HepG2 (cell line): ENCODE results near the gene CRLF2. TPM values are rescaled to one million over a fixed set of nuclear protein-coding genes. Genes with fewer than 3 reads are reported as not detected.
A peak's percentile ranks its signal among the peaks of the same experiment; 100 is the strongest.

Experiments used
- ATAC-seq: fragments of 200-7000 bp; cut with Tn5 transposase; 3 replicates; pipeline ENCODE4 v1.9.1; 2020; ENCODE audit warnings: mild to moderate bottlenecking, moderate library complexity
- BruUV-seq: library from RNA; stranded (reverse); fragments of 400-500 nt; replicated peaks from 2 replicates; lab custom pipeline; 2021; lab: Mats Ljungman, UMichigan
- CTCF ChIA-PET: fragments of 300-600 bp; formaldehyde crosslinking; extraction: SDS; loops from one replicate; lab custom pipeline; 2021; ENCODE audit warnings: low total read pairs, inconsistent platforms, low intra/inter-chr PET ratio; lab: Yijun Ruan, JAX
- POLR2A ChIA-PET: fragments of 350-600 bp; sonication (Branson Sonifier 250); formaldehyde crosslinking; loops from one replicate; lab custom pipeline; 2020; ENCODE audit warnings: antibody characterized with exemption, inconsistent platforms; lab: Yijun Ruan, JAX
- DNase-seq: peaks from one replicate; pipeline ENCODE4 v3.0.0-alpha.2; 2015; ENCODE audit warnings: low spot score
- FAIRE-seq: peaks from 3 replicates; lab custom pipeline; 2011; peaks lifted over from hg19 to GRCh38; lab: Jason Lieb, UNC
- H2AFZ ChIP-seq: one replicate; pipeline ENCODE4 v1.6.1; 2011; ENCODE audit warnings: low read length, inconsistent platforms
- H3K27ac ChIP-seq: fragments of 300-600 bp; 3 replicates; pipeline ENCODE4 v1.8.0; 2011; ENCODE audit warnings: mixed run types, mild to moderate bottlenecking, mixed read lengths, low read length, inconsistent platforms; ENCODE audit not compliant: insufficient read depth; ENCODE audit errors: extremely low read length
- H3K27me3 ChIP-seq, 2 experiments: fragments of 200-600 bp in 1 of 2; 2 replicates in 1 of 2; 3 replicates in 1 of 2; pipeline versions ENCODE4 v1.6.0 to v1.8.0; 2011; ENCODE audit warnings: low read length in 2 of 2, mild to moderate bottlenecking in 2 of 2, moderate library complexity in 2 of 2, inconsistent platforms in 1 of 2; ENCODE audit not compliant: insufficient read depth in 2 of 2, control insufficient read depth in 1 of 2
- H3K36me3 ChIP-seq, 2 experiments: fragments of 200-600 bp in 1 of 2; replicated peaks in 1 of 2; 2 replicates in 1 of 2; 3 replicates in 1 of 2; pipeline versions ENCODE4 v1.5.1 to v1.8.0; 2011; ENCODE audit warnings: low read length in 2 of 2, inconsistent platforms in 1 of 2; ENCODE audit not compliant: insufficient read depth in 2 of 2, control insufficient read depth in 1 of 2
- H3K4me1 ChIP-seq: 2 replicates; pipeline ENCODE4 v1.5.1; 2012; ENCODE audit warnings: low read length, inconsistent platforms; ENCODE audit not compliant: insufficient read depth
- H3K4me2 ChIP-seq: 2 replicates; pipeline ENCODE4 v1.6.0; 2011; ENCODE audit warnings: low read depth, low read length, inconsistent platforms
- H3K4me3 ChIP-seq, 3 experiments: fragments of 200-600 bp in 1 of 3; sonication (generic), shearing (Covaris generic) in 1 of 3; replicated peaks in 1 of 3; 2 replicates each; pipeline ENCODE4 v1.5.1; 2011 to 2016; ENCODE audit warnings: low read length in 3 of 3, inconsistent platforms in 2 of 3, low read depth in 2 of 3, mild to moderate bottlenecking in 2 of 3, control low read depth in 1 of 3, mixed read lengths in 1 of 3; ENCODE audit not compliant: insufficient read depth in 1 of 3
- H3K79me2 ChIP-seq: one replicate; pipeline ENCODE4 v1.6.1; 2011; ENCODE audit warnings: low read length, inconsistent platforms; ENCODE audit not compliant: insufficient read depth
- H3K9ac ChIP-seq: 2 replicates; pipeline ENCODE4 v1.6.0; 2011; ENCODE audit warnings: mild to moderate bottlenecking, low read depth, low read length, inconsistent platforms; ENCODE audit not compliant: insufficient read depth
- H3K9me3 ChIP-seq: 2 replicates; pipeline ENCODE4 v1.5.1; 2012; ENCODE audit warnings: mild to moderate bottlenecking, low read length
- H4K20me1 ChIP-seq: 2 replicates; pipeline ENCODE4 v1.6.0; 2011; ENCODE audit warnings: inconsistent platforms, mild to moderate bottlenecking, low read length, moderate library complexity; ENCODE audit not compliant: insufficient read depth
- ARID4A ChIP-seq: sonication (generic); formaldehyde crosslinking; IDR thresholded peaks from 2 replicates; pipeline ENCODE4 v1.5.0; 2020; ENCODE audit warnings: mild to moderate bottlenecking, missing genetic modification reagents, borderline replicate concordance
- FOXA1 ChIP-seq, 2 experiments: fragments of 450-650 bp in 1 of 2; sonication (generic) in 1 of 2; formaldehyde crosslinking in 1 of 2; IDR thresholded peaks; 2 replicates each; pipeline versions ENCODE4 v1.4.0 to v1.6.1; 2016 to 2020; ENCODE audit warnings: missing genetic modification reagents in 1 of 2
- KMT2A ChIP-seq: sonication (generic); formaldehyde crosslinking; IDR thresholded peaks from 2 replicates; pipeline ENCODE4 v1.4.0; 2020; ENCODE audit warnings: missing genetic modification reagents
- MAX ChIP-seq: IDR thresholded peaks from 2 replicates; pipeline ENCODE4 v1.6.1; 2012; ENCODE audit warnings: inconsistent platforms
- PATZ1 ChIP-seq: sonication (generic); formaldehyde crosslinking; IDR thresholded peaks from 2 replicates; pipeline ENCODE4 v1.4.0; 2020; ENCODE audit warnings: missing genetic modification reagents
- PHF8 ChIP-seq: sonication (generic); formaldehyde crosslinking; IDR thresholded peaks from 2 replicates; pipeline ENCODE4 v1.5.0; 2020; ENCODE audit warnings: missing genetic modification reagents
- SALL1 ChIP-seq: sonication (generic); formaldehyde crosslinking; IDR thresholded peaks from 2 replicates; pipeline ENCODE4 v1.8.0; 2022; ENCODE audit warnings: mild to moderate bottlenecking, missing genetic modification reagents
- SMAD9 ChIP-seq: sonication (generic); formaldehyde crosslinking; IDR thresholded peaks from 2 replicates; pipeline ENCODE4 v1.5.1; 2020; ENCODE audit warnings: mild to moderate bottlenecking, missing genetic modification reagents
- SSRP1 ChIP-seq: IDR thresholded peaks from 2 replicates; pipeline ENCODE4 v1.6.1; 2016; ENCODE audit warnings: control low read depth
- WGBS: methylation state at CpG from one replicate; pipeline ENCODE4 v1.1.6; 2017; ENCODE audit warnings: low lambda C conversion rate; 5-methylcytosine and 5-hydroxymethylcytosine counted together
- in situ Hi-C: cut with HindIII; loops from 2 replicates; pipeline ENCODE4 v1.10.0; 2017; ENCODE audit warnings: low pct_unique_long_range_greater_than_20kb; ENCODE audit not compliant: extremely low pct_ligation_motif_present
- intact Hi-C: fragments of 100-400 bp; cut with micrococcal nuclease; formaldehyde crosslinking; loops from one replicate; pipeline ENCODE4 v1.10.0; 2022; ENCODE audit not compliant: unreplicated experiment
- polyA plus RNA-seq, 8 experiments: library from polyadenylated mRNA; depleted of rRNA in 3 of 8; stranded (reverse) in 7 of 8; unstranded in 1 of 8; fragments of >200 nt; fragmentation: Illumina TruSeq in 4 of 8; extraction: Trizol in 4 of 8; gene quantifications; 2 replicates each; pipeline versions ENCODE4 v1.2.1 to v1.2.3, GENCODE V29; 2011 to 2016; ENCODE audit warnings: low read depth in 4 of 8, missing spikeins in 1 of 8, mixed read lengths in 1 of 8; ENCODE audit not compliant: insufficient read depth in 1 of 8
- total RNA-seq, 5 experiments: library from RNA; depleted of rRNA; stranded (reverse); fragments of >200 nt; fragmentation: Illumina TruSeq; extraction: Trizol; gene quantifications; 2 replicates each; pipeline ENCODE4 v1.2.3, GENCODE V29; 2016; ENCODE audit warnings: low read depth in 1 of 5

CRLF2 gene
- total and polyA plus RNA-seq, 2 of the 13 experiments (the other 11 are each of a cell fraction or from before 2014, with no cell fraction given), result not detected

- Histone ChIP-seq H3K36me3 (no peaks in the 10 kb centered on the region), H3K4me1 (peaks cover 14% of the 10 kb centered on the region), H3K4me3 (no peak overlapping the region), H3K4me2 (no peak overlapping the region), H3K79me2 (no peaks in the 10 kb centered on the region), H2AFZ (no peak overlapping the region), H3K9me3 (peaks cover 6% of the 10 kb centered on the region; the same call in 1 of the 2 replicates), H3K27ac (no peak overlapping the region), H4K20me1 (no peaks in the 10 kb centered on the region), H3K9ac (no peak overlapping the region), H3K27me3 (peaks cover 0 to 4% of the 10 kb centered on the region in 2 experiments; a peak in 1 of 5 replicates)
- TF ChIP-seq FOXA1 (IDR thresholded peaks at IDR 0.05) (no peak), FOXA1 (CRISPR knock-in tag; IDR thresholded peaks at IDR 0.05) (no peak), PATZ1 (no peak), KMT2A (CRISPR knock-in tag) (no peak), SSRP1 (CRISPR knock-in tag) (no peak)
- DNase-seq, result no peak
- ChIA-PET CTCF (no interaction called here), POLR2A (no interaction called here)
- intact Hi-C loops (no loop called here), in situ Hi-C loops (no loop called here)
- no TSS peak for BruUV-seq
- no peak for ATAC-seq
- WGBS, result 31% methylated on average over 3 of the region's 3 CpGs
- no peak for FAIRE-seq
Measured at GRCh38 chrX:1252861-1253260, 40.4 kb upstream of the CRLF2 start.

- Histone ChIP-seq H3K9ac (no peak overlapping the region), H3K27ac (no peak overlapping the region), H3K4me2 (peak overlapping the region; percentile 63), H3K79me2 (no peaks in the 10 kb centered on the region), H3K4me3 (peak overlapping the region in 2 of 3 experiments; percentile 26 to 57; a peak in 4 of 6 replicates), H3K9me3 (peaks cover 6% of the 10 kb centered on the region; the same call in 1 of the 2 replicates), H2AFZ (no peak overlapping the region), H3K4me1 (peaks cover 14% of the 10 kb centered on the region), H3K27me3 (peaks cover 0 to 4% of the 10 kb centered on the region in 2 experiments; a peak in 1 of 5 replicates), H4K20me1 (no peaks in the 10 kb centered on the region), H3K36me3 (no peaks in the 10 kb centered on the region)
- FAIRE-seq, result no peak
- WGBS, result 1% methylated on average over 10 of the region's 22 CpGs
- no TSS peak for BruUV-seq
- peak; percentile 13 for DNase-seq
- in situ Hi-C loops (no loop called here), intact Hi-C loops (no loop called here)
- CTCF ChIA-PET, result no interaction called here
- POLR2A ChIA-PET, result no interaction called here
- peak; percentile 81 for ATAC-seq
- TF ChIP-seq ARID4A (CRISPR knock-in tag), result peak; percentile 44; the same call in 1 of the 2 replicates
- peak; percentile 16; the same call in 1 of the 2 replicates for TF ChIP-seq PHF8 (CRISPR knock-in tag)
- 0 out of 2 replicates have a peak, but pooled peaks have one; percentile 28 for TF ChIP-seq SALL1
- TF ChIP-seq MAX, result peak; percentile 79
- 0 out of 2 replicates have a peak, but pooled peaks have one; percentile 32 for TF ChIP-seq SMAD9 (CRISPR knock-in tag)
Measured at GRCh38 chrX:1249101-1249887, 36.8 kb upstream of the CRLF2 start.
